ENCODE measurements around the gene SPTLC2. TPM values are rescaled to one million over a fixed set of nuclear protein-coding genes. Genes with fewer than 3 reads are reported as not detected.

Gene SPTLC2
- total and polyA plus RNA-seq, 2 of the 13 experiments (the other 11 are each of a cell fraction or from before 2014, with no cell fraction given) = 17.4 to 17.5 TPM

- TF ChIP-seq THRA (CRISPR knock-in tag; IDR thresholded peaks at IDR 0.05; ENCODE audit: borderline replicate concordance) = 0 out of 2 replicates have a peak, but pooled peaks have one; percentile 34
- TF ChIP-seq ZNF703 (CRISPR knock-in tag; IDR thresholded peaks at IDR 0.05; ENCODE audit: borderline replicate concordance) = no peak; the same call in 1 of the 2 replicates
- TF ChIP-seq MIER3 (CRISPR knock-in tag; IDR thresholded peaks at IDR 0.05; ENCODE audit: borderline replicate concordance) = 0 out of 2 replicates have a peak, but pooled peaks have one; percentile 14
- 0 out of 2 replicates have a peak, but pooled peaks have one; percentile 37 for TF ChIP-seq ZNF557 (CRISPR knock-in tag; IDR thresholded peaks at IDR 0.05)
- no peak for TF ChIP-seq NR2F1 (CRISPR knock-in tag; IDR thresholded peaks at IDR 0.05)
- peak; percentile 89 for TF ChIP-seq HNRNPK (IDR thresholded peaks at IDR 0.05; ENCODE audit: low read depth, low read length, poor library complexity, severe bottlenecking)
- TF ChIP-seq SALL1 (CRISPR knock-in tag; IDR thresholded peaks at IDR 0.05) = peak; percentile 42; the same call in 1 of the 2 replicates
- peak; percentile 65 for TF ChIP-seq SP2 (CRISPR knock-in tag; IDR thresholded peaks at IDR 0.05)
- TF ChIP-seq RBM39 (IDR thresholded peaks at IDR 0.05; ENCODE audit: low read depth, low read length, poor library complexity, severe bottlenecking) = peak; percentile 43
- peak; percentile 97 for TF ChIP-seq ZNF768 (CRISPR knock-in tag; IDR thresholded peaks at IDR 0.05)
- TF ChIP-seq ZNF691 (CRISPR knock-in tag; IDR thresholded peaks at IDR 0.05; ENCODE audit: borderline replicate concordance, low read depth) = peak; percentile 65; the same call in 1 of the 2 replicates
- TF ChIP-seq ZNF383 (CRISPR knock-in tag; IDR thresholded peaks at IDR 0.05; ENCODE audit: borderline replicate concordance) = 0 out of 2 replicates have a peak, but pooled peaks have one; percentile 62
- TF ChIP-seq ZNF777 (CRISPR knock-in tag; IDR thresholded peaks at IDR 0.05) = 0 out of 2 replicates have a peak, but pooled peaks have one; percentile 7
- TF ChIP-seq SP5 (CRISPR knock-in tag; IDR thresholded peaks at IDR 0.05; ENCODE audit: borderline replicate concordance, low read depth) = peak; percentile 73; the same call in 1 of the 2 replicates
- TF ChIP-seq SUZ12 (IDR thresholded peaks at IDR 0.05; ENCODE audit: low read depth, low read length) = peak; percentile 94
- peak; percentile 10; the same call in 1 of the 2 replicates for TF ChIP-seq HOXA3 (CRISPR knock-in tag; IDR thresholded peaks at IDR 0.05)
- TF ChIP-seq CCDC6 (CRISPR knock-in tag; IDR thresholded peaks at IDR 0.05) = peak; percentile 55; the same call in 1 of the 2 replicates
- TF ChIP-seq CREM (IDR thresholded peaks at IDR 0.05) = peak; percentile 100
- TF ChIP-seq CREM (CRISPR knock-in tag; IDR thresholded peaks at IDR 0.05) = no peak
- TF ChIP-seq SNRNP70 (IDR thresholded peaks at IDR 0.05; ENCODE audit: low read depth, low read length) = no peak
- TF ChIP-seq GABPB1 (CRISPR knock-in tag; IDR thresholded peaks at IDR 0.05) = peak; percentile 96
- peak; percentile 49; the same call in 1 of the 2 replicates for TF ChIP-seq PATZ1 (CRISPR knock-in tag; IDR thresholded peaks at IDR 0.05)
- peak; percentile 65 for TF ChIP-seq PHF5A (CRISPR knock-in tag; IDR thresholded peaks at IDR 0.05; ENCODE audit: low read depth, unreplicated experiment)
- peak; percentile 38; the same call in 1 of the 2 replicates for TF ChIP-seq KDM5B (CRISPR knock-in tag; IDR thresholded peaks at IDR 0.05; ENCODE audit: borderline replicate concordance)
- TF ChIP-seq REPIN1 (CRISPR knock-in tag; IDR thresholded peaks at IDR 0.05; ENCODE audit: borderline replicate concordance, low read depth) = peak; percentile 74; the same call in 1 of the 2 replicates
These were observed 158.8 kb downstream of the SPTLC2 start, which contains the start of the genes AHSA1 and VIPAS39 (continued) for GRCh38 chr14:77457522-77458248.
